ENCODE measurements around the gene TMTC4.

GRCh38 chr13:100646871-100647270 lies 27.7 kb downstream of the TMTC4 start:
- TF ChIP-seq CTCF (conservative IDR thresholded peaks at IDR 0.05; ENCODE audit: low read depth, low read length) (no peak), EZH2 (IDR thresholded peaks at IDR 0.05; ENCODE audit: low read length, unreplicated experiment) (no peak), EZH2phosphoT487 (IDR thresholded peaks at IDR 0.05; ENCODE audit: borderline replicate concordance, low read length) (no peak)

Data from PC-3 (cell line).